Thyroid gland (tissue), 4 donors: Measurements from ENCODE around the gene PELI1.

Experiments
- CTCF ChIP-seq, 6 experiments: fragments of 200-600 bp in 3 of 6; fragments of 450-650 bp in 3 of 6; sonication (generic) in 3 of 6; IDR thresholded peaks; one replicate each; pipeline ENCODE4 v1.5.1; 2016 to 2019; ENCODE audit warnings: antibody characterized with exemption in 6 of 6, mild to moderate bottlenecking in 2 of 6, inconsistent platforms in 1 of 6, moderate library complexity in 1 of 6
- POLR2A ChIP-seq, 2 donors: fragments of 450-650 bp; IDR thresholded peaks; one replicate each; pipeline ENCODE4 v1.6.1; 2017; ENCODE audit warnings: antibody characterized with exemption in 2 of 2, mild to moderate bottlenecking in 2 of 2, moderate library complexity in 1 of 2

GRCh38 chr2:64063454-64063853 lies 80.8 kb downstream of the PELI1 start:
- TF ChIP-seq CTCF (IDR thresholded peaks at IDR 0.05) (no peak), POLR2A (IDR thresholded peaks at IDR 0.05) (no peak)
